ENCODE measurements around the gene CHST12.

DNA sequence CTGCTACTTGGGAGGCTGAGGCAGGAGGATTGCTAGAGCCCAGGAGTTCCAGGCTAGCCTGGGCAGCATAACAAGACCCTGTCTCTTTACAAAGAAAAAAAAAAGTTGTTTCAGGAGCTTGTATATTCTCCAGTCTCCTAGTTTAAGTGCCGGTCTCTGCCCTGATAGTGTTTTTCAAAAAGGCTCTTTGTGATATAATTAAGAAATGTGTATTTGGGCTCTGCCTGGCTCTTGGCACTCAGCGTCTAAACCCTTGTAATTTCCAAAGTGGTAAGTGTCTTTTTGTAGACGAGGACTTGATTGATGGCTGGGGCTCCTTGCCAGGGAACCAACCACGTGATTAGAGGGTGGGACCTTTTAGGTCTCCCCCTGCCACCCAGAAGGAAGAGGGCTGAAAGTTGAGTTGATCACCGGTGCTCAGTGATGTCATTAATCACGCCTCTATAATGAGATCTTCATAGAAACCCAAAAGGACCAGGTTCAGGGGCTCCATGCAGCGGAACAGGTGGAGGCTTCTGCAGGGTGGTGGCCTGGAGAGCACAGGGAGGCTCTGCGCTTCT, 44.4 kb upstream of the CHST12 start:
- TF ChIP-seq, protein P1, sequence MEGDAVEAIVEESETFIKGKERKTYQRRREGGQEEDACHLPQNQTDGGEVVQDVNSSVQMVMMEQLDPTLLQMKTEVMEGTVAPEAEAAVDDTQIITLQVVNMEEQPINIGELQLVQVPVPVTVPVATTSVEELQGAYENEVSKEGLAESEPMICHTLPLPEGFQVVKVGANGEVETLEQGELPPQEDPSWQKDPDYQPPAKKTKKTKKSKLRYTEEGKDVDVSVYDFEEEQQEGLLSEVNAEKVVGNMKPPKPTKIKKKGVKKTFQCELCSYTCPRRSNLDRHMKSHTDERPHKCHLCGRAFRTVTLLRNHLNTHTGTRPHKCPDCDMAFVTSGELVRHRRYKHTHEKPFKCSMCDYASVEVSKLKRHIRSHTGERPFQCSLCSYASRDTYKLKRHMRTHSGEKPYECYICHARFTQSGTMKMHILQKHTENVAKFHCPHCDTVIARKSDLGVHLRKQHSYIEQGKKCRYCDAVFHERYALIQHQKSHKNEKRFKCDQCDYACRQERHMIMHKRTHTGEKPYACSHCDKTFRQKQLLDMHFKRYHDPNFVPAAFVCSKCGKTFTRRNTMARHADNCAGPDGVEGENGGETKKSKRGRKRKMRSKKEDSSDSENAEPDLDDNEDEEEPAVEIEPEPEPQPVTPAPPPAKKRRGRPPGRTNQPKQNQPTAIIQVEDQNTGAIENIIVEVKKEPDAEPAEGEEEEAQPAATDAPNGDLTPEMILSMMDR (IDR thresholded peaks at IDR 0.05; ENCODE audit: poor library complexity) = no peak
- TF ChIP-seq EZH2 (IDR thresholded peaks at IDR 0.05; ENCODE audit: borderline replicate concordance) (no peak), EZH2phosphoT487 (IDR thresholded peaks at IDR 0.05; ENCODE audit: low read depth, severe bottlenecking, unreplicated experiment) (no peak)

Data from hepatocyte (in vitro differentiated cells).